ENCODE results near the gene CELA1. TPM values are rescaled to one million over a fixed set of nuclear protein-coding genes. Genes with fewer than 3 reads are reported as not detected.

CELA1 gene
- total and polyA plus RNA-seq, 10 of the 15 experiments (the other 5 are each of a cell fraction or from before 2014, with no cell fraction given) = not detected

GRCh38 chr12:51323966-51324895 is 22.2 kb downstream of the CELA1 start, which contains the start of gene BIN2 (continued):
- peak; percentile 97; the same call in 1 of the 2 replicates for TF ChIP-seq ZNF687 (IDR thresholded peaks at IDR 0.05)
- TF ChIP-seq RELB (IDR thresholded peaks at IDR 0.05; ENCODE audit: low read depth) = no peak
- TF ChIP-seq NR2F1 (conservative IDR thresholded peaks at IDR 0.05) = peak; percentile 87
- no peak for TF ChIP-seq SRF (IDR thresholded peaks at IDR 0.05; ENCODE audit: low read depth in 2 of 2, low read length in 2 of 2)
- TF ChIP-seq CREB1 (IDR thresholded peaks at IDR 0.05; ENCODE audit: low read depth) = 0 out of 2 replicates have a peak, but pooled peaks have one; percentile 12
- no peak for TF ChIP-seq SREBF2 (IDR thresholded peaks at IDR 0.05; ENCODE audit: low read length)
- no peak for TF ChIP-seq RBBP5 (conservative IDR thresholded peaks at IDR 0.05)
- 0 out of 2 replicates have a peak, but pooled peaks have one; percentile 25 for TF ChIP-seq BCL11A (IDR thresholded peaks at IDR 0.05; ENCODE audit: low read depth, low read length)
- TF ChIP-seq CBFB (IDR thresholded peaks at IDR 0.05; ENCODE audit: low read depth) = peak; percentile 72; the same call in 1 of the 2 replicates
- peak; percentile 70; the same call in 1 of the 2 replicates for TF ChIP-seq TCF3 (IDR thresholded peaks at IDR 0.05; ENCODE audit: borderline replicate concordance, insufficient read depth, low read depth, low read length)
- no peak for TF ChIP-seq IRF3 (IDR thresholded peaks at IDR 0.05)
- TF ChIP-seq RFX5 (IDR thresholded peaks at IDR 0.05; ENCODE audit: low read depth, low read length) = no peak
- TF ChIP-seq STAT1 (conservative IDR thresholded peaks at IDR 0.05) = 0 out of 2 replicates have a peak, but pooled peaks have one; percentile 11
- peak; percentile 69; the same call in 1 of the 2 replicates for TF ChIP-seq MAX (IDR thresholded peaks at IDR 0.05; ENCODE audit: low read depth, low read length)
- TF ChIP-seq NFIC (IDR thresholded peaks at IDR 0.05; ENCODE audit: low read depth, low read length) = no peak
- TF ChIP-seq GATAD2B (conservative IDR thresholded peaks at IDR 0.05; ENCODE audit: low read depth) = peak; percentile 95
- TF ChIP-seq MEF2A (IDR thresholded peaks at IDR 0.05; ENCODE audit: insufficient read depth, low read depth, low read length) = no peak
- TF ChIP-seq ZNF622 (IDR thresholded peaks at IDR 0.05) = no peak
- TF ChIP-seq NRF1 (conservative IDR thresholded peaks at IDR 0.05; ENCODE audit: low read depth, low read length) = no peak
- TF ChIP-seq KDM1A (IDR thresholded peaks at IDR 0.05; ENCODE audit: borderline replicate concordance) = no peak
- no peak; the same call in 1 of the 2 replicates for TF ChIP-seq USF2 (IDR thresholded peaks at IDR 0.05; ENCODE audit: borderline replicate concordance, low read depth, low read length)
- TF ChIP-seq RCOR1 (conservative IDR thresholded peaks at IDR 0.05; ENCODE audit: low read depth, low read length) = no peak
- TF ChIP-seq DPF2 (IDR thresholded peaks at IDR 0.05) = peak; percentile 92
- TF ChIP-seq HDAC2 (IDR thresholded peaks at IDR 0.05) = no peak
